H54 (cell line): Measurements from ENCODE around the gene PYCARD.
"Not testable (repeated sequence)": the region's sequence is repeated elsewhere in the genome, so short reads cannot be mapped to it uniquely, and the experiment has no call there.

Experiments
- DNase-seq: peaks from one replicate; pipeline ENCODE4 v3.0.0; 2011; ENCODE audit warnings: low spot score, mixed read lengths; ENCODE audit not compliant: insufficient read length
- FAIRE-seq: peaks from 3 replicates; lab custom pipeline; 2011; peaks lifted over from hg19 to GRCh38; lab: Jason Lieb, UNC
- POLR2A ChIP-seq: IDR thresholded peaks from 2 replicates; pipeline ENCODE4 v1.6.1; 2011; ENCODE audit warnings: low read depth, mild to moderate bottlenecking, low read length

Gene PYCARD

GRCh38 chr16:31179219-31179746, 23.3 kb downstream of the PYCARD start:
- FAIRE-seq = no peak
- peak; percentile 74; the same call in 1 of the 2 replicates for TF ChIP-seq POLR2A
- no peak for DNase-seq

- DNase-seq (no peak), FAIRE-seq (peak; percentile 92)
- no peak for TF ChIP-seq POLR2A
Measured at GRCh38 chr16:31177136-31177535, 25.4 kb downstream of the PYCARD start.

GRCh38 chr16:31170048-31170447, 32.5 kb downstream of the PYCARD start:
- FAIRE-seq, DNase-seq: not testable (repeated sequence)

GRCh38 chr16:31168848-31169247, 33.7 kb downstream of the PYCARD start:
- DNase-seq = no peak
- TF ChIP-seq POLR2A = no peak
- no peak for FAIRE-seq

- TF ChIP-seq POLR2A = no peak
- DNase-seq = no peak
- FAIRE-seq = no peak
Measured at GRCh38 chr16:31167315-31167714, 35.2 kb downstream of the PYCARD start.

- DNase-seq = no peak
- FAIRE-seq = no peak
- no peak for TF ChIP-seq POLR2A
Measured at GRCh38 chr16:31157136-31157535, 45.4 kb downstream of the PYCARD start.
